GM23338 (cell line): ENCODE results near the gene ZNF747. TPM values are rescaled to one million over a fixed set of nuclear protein-coding genes. Genes with fewer than 3 reads are reported as not detected.

Source experiments
- ATAC-seq: fragments of 200-7000 bp; cut with Tn5 transposase; 3 replicates; pipeline ENCODE4 v1.9.1; 2020
- DNase-seq: peaks from one replicate; pipeline ENCODE4 v3.0.0-alpha.2; 2015; ENCODE audit warnings: low spot score
- H2AFZ ChIP-seq: fragments of 200-600 bp; sonication (generic); 2 replicates; pipeline ENCODE4 v1.8.0; 2016; ENCODE audit warnings: antibody characterized with exemption, mild to moderate bottlenecking, moderate library complexity
- H3F3A ChIP-seq: fragments of 200-600 bp; sonication (generic); replicated peaks from 2 replicates; pipeline ENCODE4 v1.8.0; 2017; ENCODE audit warnings: antibody characterized with exemption, mixed run types, low read depth
- H3K27ac ChIP-seq: fragments of 200-600 bp; sonication (generic); 2 replicates; pipeline ENCODE4 v1.6.1; 2016; ENCODE audit warnings: low read depth
- H3K27me3 ChIP-seq: fragments of 200-600 bp; sonication (generic); 2 replicates; pipeline ENCODE4 v1.8.0; 2016; ENCODE audit warnings: mild to moderate bottlenecking, mixed run types, moderate library complexity; ENCODE audit not compliant: insufficient read depth
- H3K36me3 ChIP-seq: fragments of 200-600 bp; sonication (generic); 2 replicates; pipeline ENCODE4 v1.8.0; 2016; ENCODE audit warnings: mild to moderate bottlenecking; ENCODE audit not compliant: insufficient read depth
- H3K4me1 ChIP-seq: fragments of 200-600 bp; sonication (generic); 2 replicates; pipeline ENCODE4 v1.8.0; 2016; ENCODE audit warnings: mild to moderate bottlenecking, moderate library complexity; ENCODE audit not compliant: insufficient read depth
- H3K4me2 ChIP-seq: fragments of 200-600 bp; sonication (generic); 2 replicates; pipeline ENCODE4 v1.7.1; 2017; ENCODE audit warnings: mixed run types
- H3K4me3 ChIP-seq: fragments of 200-600 bp; sonication (generic); 2 replicates; pipeline ENCODE4 v1.6.1; 2016; ENCODE audit warnings: mixed run types
- H3K79me2 ChIP-seq: fragments of 200-600 bp; sonication (generic); replicated peaks from 2 replicates; pipeline ENCODE4 v1.8.0; 2017; ENCODE audit warnings: mild to moderate bottlenecking; ENCODE audit not compliant: insufficient read depth
- H3K9me2 ChIP-seq: fragments of 200-600 bp; sonication (generic); 2 replicates; pipeline ENCODE4 v1.8.0; 2017; ENCODE audit not compliant: insufficient read depth
- H4K20me1 ChIP-seq: fragments of 200-600 bp; sonication (generic); replicated peaks from 2 replicates; pipeline ENCODE4 v1.8.0; 2017; ENCODE audit warnings: mild to moderate bottlenecking; ENCODE audit not compliant: insufficient read depth
- H3K27ac Mint-ChIP-seq: 2 replicates; pipeline ENCODE4 v1.8.0; 2020; ENCODE audit warnings: inconsistent platforms, mild to moderate bottlenecking, moderate library complexity, mixed read lengths
- H3K27me3 Mint-ChIP-seq: 3 replicates; pipeline ENCODE4 v1.8.0; 2022; ENCODE audit warnings: low read depth, mild to moderate bottlenecking, moderate library complexity, mixed read lengths, inconsistent platforms; ENCODE audit not compliant: insufficient read depth, poor library complexity
- H3K36me3 Mint-ChIP-seq: 3 replicates; pipeline ENCODE4 v1.8.0; 2021; ENCODE audit warnings: low read depth, mild to moderate bottlenecking, inconsistent platforms, moderate library complexity, mixed read lengths
- H3K4me1 Mint-ChIP-seq: 3 replicates; pipeline ENCODE4 v1.8.0; 2020; ENCODE audit warnings: mild to moderate bottlenecking, inconsistent platforms, mixed read lengths
- H3K4me3 Mint-ChIP-seq: 3 replicates; pipeline ENCODE4 v1.8.0; 2021; ENCODE audit warnings: moderate library complexity, mild to moderate bottlenecking, inconsistent platforms, mixed read lengths
- H3K9me3 Mint-ChIP-seq: 3 replicates; pipeline ENCODE4 v1.8.0; 2020; ENCODE audit warnings: moderate library complexity, mild to moderate bottlenecking, inconsistent platforms, mixed read lengths
- CREB1 ChIP-seq: fragments of 250-450 bp; sonication (Bioruptor Pico); IDR thresholded peaks from 2 replicates; pipeline ENCODE4 v1.5.0; 2020; ENCODE audit warnings: low read depth, mild to moderate bottlenecking, moderate library complexity
- CTCF ChIP-seq, 2 experiments: fragments of 200-600 bp in 1 of 2; sonication (generic) in 1 of 2; conservative IDR thresholded peaks; 2 replicates each; pipeline versions ENCODE4 v1.5.1 to v1.6.1; 2016 to 2017; ENCODE audit warnings: antibody characterized with exemption in 2 of 2, low read depth in 2 of 2, mild to moderate bottlenecking in 2 of 2, moderate library complexity in 1 of 2
- EZH2 ChIP-seq: fragments of 200-600 bp; sonication (generic); IDR thresholded peaks from one replicate; pipeline ENCODE4 v1.8.0; 2017; ENCODE audit warnings: antibody characterized with exemption, mild to moderate bottlenecking, low read depth; ENCODE audit not compliant: unreplicated experiment
- JUNB ChIP-seq: IDR thresholded peaks from one replicate; pipeline ENCODE4 v1.6.1; 2016; ENCODE audit warnings: antibody characterized with exemption; ENCODE audit not compliant: unreplicated experiment
- NANOG ChIP-seq: IDR thresholded peaks from 2 replicates; pipeline ENCODE4 v1.6.1; 2016; ENCODE audit warnings: antibody characterized with exemption, borderline replicate concordance
- POLR2AphosphoS5 ChIP-seq: IDR thresholded peaks from 2 replicates; pipeline ENCODE4 v1.6.1; 2016; ENCODE audit warnings: antibody characterized with exemption, low read depth
- ZNF114 ChIP-seq: fragments of 250-450 bp; sonication (Bioruptor Pico); IDR thresholded peaks from 2 replicates; pipeline ENCODE4 v1.5.0; 2020; ENCODE audit warnings: mild to moderate bottlenecking, moderate library complexity
- ZNF331 ChIP-seq: fragments of 250-450 bp; sonication (Bioruptor Pico); IDR thresholded peaks from 2 replicates; pipeline ENCODE4 v1.5.0; 2020; ENCODE audit warnings: low read depth, mild to moderate bottlenecking, moderate library complexity
- ZNF462 ChIP-seq: fragments of 250-450 bp; sonication (Bioruptor Pico); IDR thresholded peaks from 2 replicates; pipeline ENCODE4 v1.5.0; 2020; ENCODE audit warnings: mild to moderate bottlenecking, moderate library complexity
- polyA plus RNA-seq: library from polyadenylated mRNA; unstranded; fragments of >200 nt; fragmentation: Nextera tagmentation; extraction: Ambion mirVana; gene quantifications from 2 replicates; pipeline ENCODE4 v1.2.1, GENCODE V29; 2016
- total RNA-seq: library from RNA; depleted of rRNA; stranded (reverse); fragments of >200 nt; shearing (Covaris generic); gene quantifications from 2 replicates; pipeline ENCODE4 v1.2.3, GENCODE V29; 2014
- TF ChIP-seq, protein P1 (sequence below): IDR thresholded peaks from one replicate; pipeline ENCODE4 v1.6.1; 2018; ENCODE audit warnings: antibody characterized with exemption; ENCODE audit not compliant: unreplicated experiment
- TF ChIP-seq, protein P2 (sequence below): IDR thresholded peaks from 2 replicates; pipeline ENCODE4 v1.6.1; 2016; ENCODE audit warnings: antibody characterized with exemption

ZNF747 gene
- total and polyA plus RNA-seq, 2 experiments from 2014 or later = 4.2 to 12.6 TPM

DNA sequence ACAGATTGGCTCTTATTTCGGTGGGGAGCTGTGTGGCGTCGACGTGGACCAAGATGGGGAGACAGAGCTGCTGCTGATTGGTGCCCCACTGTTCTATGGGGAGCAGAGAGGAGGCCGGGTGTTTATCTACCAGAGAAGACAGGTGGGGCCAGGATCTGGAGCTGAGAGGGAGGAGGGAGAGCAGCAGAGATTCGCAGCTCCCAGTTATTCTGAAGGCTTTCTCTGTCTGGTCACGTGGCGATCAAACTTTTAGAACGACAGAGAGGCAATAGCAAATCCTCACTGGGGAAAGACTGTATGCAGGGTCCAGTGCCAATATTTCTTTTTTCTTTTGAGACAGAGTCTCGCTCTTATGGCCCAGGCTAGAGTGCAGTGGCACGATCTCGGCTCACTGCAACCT is 39.9 kb downstream of the ZNF747 start (continued):
- TF ChIP-seq, protein P1, sequence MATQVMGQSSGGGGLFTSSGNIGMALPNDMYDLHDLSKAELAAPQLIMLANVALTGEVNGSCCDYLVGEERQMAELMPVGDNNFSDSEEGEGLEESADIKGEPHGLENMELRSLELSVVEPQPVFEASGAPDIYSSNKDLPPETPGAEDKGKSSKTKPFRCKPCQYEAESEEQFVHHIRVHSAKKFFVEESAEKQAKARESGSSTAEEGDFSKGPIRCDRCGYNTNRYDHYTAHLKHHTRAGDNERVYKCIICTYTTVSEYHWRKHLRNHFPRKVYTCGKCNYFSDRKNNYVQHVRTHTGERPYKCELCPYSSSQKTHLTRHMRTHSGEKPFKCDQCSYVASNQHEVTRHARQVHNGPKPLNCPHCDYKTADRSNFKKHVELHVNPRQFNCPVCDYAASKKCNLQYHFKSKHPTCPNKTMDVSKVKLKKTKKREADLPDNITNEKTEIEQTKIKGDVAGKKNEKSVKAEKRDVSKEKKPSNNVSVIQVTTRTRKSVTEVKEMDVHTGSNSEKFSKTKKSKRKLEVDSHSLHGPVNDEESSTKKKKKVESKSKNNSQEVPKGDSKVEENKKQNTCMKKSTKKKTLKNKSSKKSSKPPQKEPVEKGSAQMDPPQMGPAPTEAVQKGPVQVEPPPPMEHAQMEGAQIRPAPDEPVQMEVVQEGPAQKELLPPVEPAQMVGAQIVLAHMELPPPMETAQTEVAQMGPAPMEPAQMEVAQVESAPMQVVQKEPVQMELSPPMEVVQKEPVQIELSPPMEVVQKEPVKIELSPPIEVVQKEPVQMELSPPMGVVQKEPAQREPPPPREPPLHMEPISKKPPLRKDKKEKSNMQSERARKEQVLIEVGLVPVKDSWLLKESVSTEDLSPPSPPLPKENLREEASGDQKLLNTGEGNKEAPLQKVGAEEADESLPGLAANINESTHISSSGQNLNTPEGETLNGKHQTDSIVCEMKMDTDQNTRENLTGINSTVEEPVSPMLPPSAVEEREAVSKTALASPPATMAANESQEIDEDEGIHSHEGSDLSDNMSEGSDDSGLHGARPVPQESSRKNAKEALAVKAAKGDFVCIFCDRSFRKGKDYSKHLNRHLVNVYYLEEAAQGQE = no peak

GRCh38 chr16:30493941-30494488 is 40.6 kb downstream of the ZNF747 start:
- no peaks in the 10 kb centered on the region for H3K27me3 ChIP-seq
- H3K4me3 ChIP-seq = no peak overlapping the region
- Mint-ChIP-seq H3K27me3 (peaks cover 3% of the 10 kb centered on the region), H3K4me1 (peaks cover 6% of the 10 kb centered on the region), H3K36me3 (no peaks in the 10 kb centered on the region), H3K9me3 (no peaks in the 10 kb centered on the region; the same call in 2 of the 3 replicates), H3K27ac (no peak overlapping the region), H3K4me3 (no peak overlapping the region)
- peak; percentile 52 for ATAC-seq
- H3K4me2 ChIP-seq = no peak overlapping the region
- no peaks in the 10 kb centered on the region for H3K36me3 ChIP-seq
- H2AFZ ChIP-seq = peak overlapping the region; percentile 92
- no peaks in the 10 kb centered on the region for H3K9me2 ChIP-seq
- no peak for DNase-seq
- no peaks in the 10 kb centered on the region for H4K20me1 ChIP-seq
- no peaks in the 10 kb centered on the region for H3K4me1 ChIP-seq
- no peaks in the 10 kb centered on the region for H3F3A ChIP-seq
- H3K79me2 ChIP-seq = no peaks in the 10 kb centered on the region
- no peak overlapping the region for H3K27ac ChIP-seq
- TF ChIP-seq EZH2 = no peak
- TF ChIP-seq CREB1 (CRISPR knock-in tag) = no peak
- TF ChIP-seq NANOG = no peak
- TF ChIP-seq JUNB = no peak
- TF ChIP-seq ZNF114 = no peak
- no peak for TF ChIP-seq ZNF331 (CRISPR knock-in tag)
- TF ChIP-seq ZNF462 (CRISPR knock-in tag) = no peak
- TF ChIP-seq, protein P2, sequence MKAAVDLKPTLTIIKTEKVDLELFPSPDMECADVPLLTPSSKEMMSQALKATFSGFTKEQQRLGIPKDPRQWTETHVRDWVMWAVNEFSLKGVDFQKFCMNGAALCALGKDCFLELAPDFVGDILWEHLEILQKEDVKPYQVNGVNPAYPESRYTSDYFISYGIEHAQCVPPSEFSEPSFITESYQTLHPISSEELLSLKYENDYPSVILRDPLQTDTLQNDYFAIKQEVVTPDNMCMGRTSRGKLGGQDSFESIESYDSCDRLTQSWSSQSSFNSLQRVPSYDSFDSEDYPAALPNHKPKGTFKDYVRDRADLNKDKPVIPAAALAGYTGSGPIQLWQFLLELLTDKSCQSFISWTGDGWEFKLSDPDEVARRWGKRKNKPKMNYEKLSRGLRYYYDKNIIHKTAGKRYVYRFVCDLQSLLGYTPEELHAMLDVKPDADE = no peak
- TF ChIP-seq POLR2AphosphoS5 = no peak
- no peak for TF ChIP-seq CTCF (conservative IDR thresholded peaks at IDR 0.05; ENCODE audit: low read depth in 2 of 2)
